Activated CD8-positive, alpha-beta T cell treated with anti-CD3 and anti-CD28 coated beads, Interleukin-2, amount 10 ng/mL, durations not matched to agents 7 days and 5 days (primary cell): Measurements from ENCODE around the gene ERC2. TPM values are rescaled to one million over a fixed set of nuclear protein-coding genes. Genes with fewer than 3 reads are reported as not detected.

Source experiments
- ATAC-seq: fragments of 150-1000 bp; cut with Tn5 transposase; one replicate; pipeline ENCODE4 v1.10.0; 2021; ENCODE audit warnings: moderate library complexity
- CTCF ChIA-PET: fragments of 350-600 bp; sonication (Branson Sonifier 250); formaldehyde crosslinking; loops from one replicate; lab custom pipeline; 2021; ENCODE audit warnings: antibody characterized with exemption; lab: Charles Lee
- POLR2A ChIA-PET: fragments of 350-600 bp; sonication (Branson Sonifier 250); formaldehyde crosslinking; loops from one replicate; lab custom pipeline; 2021; ENCODE audit warnings: antibody characterized with exemption; lab: Charles Lee
- DNase-seq: peaks from one replicate; pipeline ENCODE4 v3.0.0-alpha.2; 2020
- H3K27ac Mint-ChIP-seq: one replicate; pipeline ENCODE4 v1.8.0; 2021; ENCODE audit warnings: mild to moderate bottlenecking, mixed read lengths
- H3K27me3 Mint-ChIP-seq: one replicate; pipeline ENCODE4 v1.8.0; 2021; ENCODE audit warnings: low read depth, mixed read lengths
- H3K36me3 Mint-ChIP-seq: one replicate; pipeline ENCODE4 v1.8.0; 2021; ENCODE audit warnings: low read depth, mixed read lengths
- H3K4me1 Mint-ChIP-seq: one replicate; pipeline ENCODE4 v1.8.0; 2021; ENCODE audit warnings: low read depth, mixed read lengths
- H3K4me3 Mint-ChIP-seq: one replicate; pipeline ENCODE4 v1.8.0; 2021; ENCODE audit warnings: mild to moderate bottlenecking, mixed read lengths
- H3K9me3 Mint-ChIP-seq: one replicate; pipeline ENCODE4 v1.8.0; 2022; ENCODE audit warnings: mixed read lengths; ENCODE audit not compliant: insufficient read depth
- total RNA-seq, 2 experiments: library from RNA; stranded (reverse); gene quantifications; one replicate each; pipeline ENCODE4 v1.2.3, GENCODE V29; 2021

The ERC2 gene
- total RNA-seq, 2 experiments from 2014 or later = not detected

- no peaks in the 10 kb centered on the region for H3K36me3 Mint-ChIP-seq
- no peak overlapping the region for H3K4me3 Mint-ChIP-seq
- ATAC-seq = no peak
- CTCF ChIA-PET = no interaction called here
- no peaks in the 10 kb centered on the region for H3K27me3 Mint-ChIP-seq
- H3K9me3 Mint-ChIP-seq = no peaks in the 10 kb centered on the region
- H3K4me1 Mint-ChIP-seq = peaks cover 3% of the 10 kb centered on the region
- POLR2A ChIA-PET = no interaction called here
- DNase-seq = no peak
- no peak overlapping the region for H3K27ac Mint-ChIP-seq
Measured at GRCh38 chr3:55634345-55634744, 833.9 kb downstream of the ERC2 start.

- Mint-ChIP-seq H3K9me3 (no peaks in the 10 kb centered on the region), H3K27me3 (no peaks in the 10 kb centered on the region), H3K36me3 (no peaks in the 10 kb centered on the region), H3K27ac (no peak overlapping the region), H3K4me3 (no peak overlapping the region), H3K4me1 (no peaks in the 10 kb centered on the region)
- POLR2A ChIA-PET = no interaction called here
- CTCF ChIA-PET = no interaction called here
- DNase-seq = no peak
- no peak for ATAC-seq
Measured at GRCh38 chr3:55633333-55633732, 834.9 kb downstream of the ERC2 start.

GRCh38 chr3:55631766-55632331, 836.4 kb downstream of the ERC2 start:
- DNase-seq (no peak), ATAC-seq (no peak)
- no peaks in the 10 kb centered on the region for H3K36me3 Mint-ChIP-seq
- POLR2A ChIA-PET = no interaction called here
- no peak overlapping the region for H3K27ac Mint-ChIP-seq
- H3K9me3 Mint-ChIP-seq = no peaks in the 10 kb centered on the region
- H3K27me3 Mint-ChIP-seq = no peaks in the 10 kb centered on the region
- CTCF ChIA-PET = no interaction called here
- no peak overlapping the region for H3K4me3 Mint-ChIP-seq
- no peaks in the 10 kb centered on the region for H3K4me1 Mint-ChIP-seq

GRCh38 chr3:55630921-55631299, 837.4 kb downstream of the ERC2 start:
- no peaks in the 10 kb centered on the region for H3K27me3 Mint-ChIP-seq
- ATAC-seq = no peak
- POLR2A ChIA-PET = no interaction called here
- no peak overlapping the region for H3K4me3 Mint-ChIP-seq
- H3K36me3 Mint-ChIP-seq = no peaks in the 10 kb centered on the region
- no peaks in the 10 kb centered on the region for H3K4me1 Mint-ChIP-seq
- CTCF ChIA-PET = no interaction called here
- no peak for DNase-seq
- no peaks in the 10 kb centered on the region for H3K9me3 Mint-ChIP-seq
- H3K27ac Mint-ChIP-seq = no peak overlapping the region

GRCh38 chr3:55630280-55630920, 837.9 kb downstream of the ERC2 start:
- Mint-ChIP-seq H3K4me3 (no peak overlapping the region), H3K4me1 (no peaks in the 10 kb centered on the region), H3K9me3 (no peaks in the 10 kb centered on the region), H3K36me3 (no peaks in the 10 kb centered on the region), H3K27me3 (no peaks in the 10 kb centered on the region), H3K27ac (no peak overlapping the region)
- POLR2A ChIA-PET = no interaction called here
- CTCF ChIA-PET = no interaction called here
- ATAC-seq = no peak
- no peak for DNase-seq

GRCh38 chr3:55629432-55629831, 838.8 kb downstream of the ERC2 start:
- ChIA-PET POLR2A (no interaction called here), CTCF (no interaction called here)
- Mint-ChIP-seq H3K36me3 (no peaks in the 10 kb centered on the region), H3K9me3 (no peaks in the 10 kb centered on the region), H3K27me3 (no peaks in the 10 kb centered on the region), H3K27ac (no peak overlapping the region), H3K4me3 (no peak overlapping the region), H3K4me1 (no peaks in the 10 kb centered on the region)
- DNase-seq = no peak
- ATAC-seq = no peak

- H3K36me3 Mint-ChIP-seq = no peaks in the 10 kb centered on the region
- POLR2A ChIA-PET = no interaction called here
- H3K4me1 Mint-ChIP-seq = no peaks in the 10 kb centered on the region
- CTCF ChIA-PET = no interaction called here
- H3K27ac Mint-ChIP-seq = no peak overlapping the region
- ATAC-seq (no peak), DNase-seq (no peak)
- H3K4me3 Mint-ChIP-seq = no peak overlapping the region
- no peaks in the 10 kb centered on the region for H3K27me3 Mint-ChIP-seq
- peaks cover 3% of the 10 kb centered on the region for H3K9me3 Mint-ChIP-seq
Measured at GRCh38 chr3:55626279-55626665, 842.0 kb downstream of the ERC2 start.

- CTCF ChIA-PET = no interaction called here
- Mint-ChIP-seq H3K36me3 (no peaks in the 10 kb centered on the region), H3K27ac (no peak overlapping the region), H3K27me3 (no peaks in the 10 kb centered on the region), H3K9me3 (peaks cover 3% of the 10 kb centered on the region), H3K4me1 (no peaks in the 10 kb centered on the region), H3K4me3 (no peak overlapping the region)
- POLR2A ChIA-PET = no interaction called here
- DNase-seq (no peak), ATAC-seq (no peak)
Measured at GRCh38 chr3:55624238-55624637, 844.0 kb downstream of the ERC2 start.

GRCh38 chr3:55623786-55624185, 844.5 kb downstream of the ERC2 start:
- POLR2A ChIA-PET = no interaction called here
- Mint-ChIP-seq H3K36me3 (no peaks in the 10 kb centered on the region), H3K27me3 (no peaks in the 10 kb centered on the region), H3K27ac (no peak overlapping the region), H3K9me3 (peaks cover 3% of the 10 kb centered on the region), H3K4me3 (no peak overlapping the region), H3K4me1 (no peaks in the 10 kb centered on the region)
- ATAC-seq (no peak), DNase-seq (no peak)
- CTCF ChIA-PET = no interaction called here

GRCh38 chr3:55622733-55623132, 845.5 kb downstream of the ERC2 start:
- Mint-ChIP-seq H3K27ac (no peak overlapping the region), H3K36me3 (no peaks in the 10 kb centered on the region), H3K27me3 (no peaks in the 10 kb centered on the region), H3K4me3 (no peak overlapping the region), H3K9me3 (peaks cover 3% of the 10 kb centered on the region), H3K4me1 (no peaks in the 10 kb centered on the region)
- ChIA-PET POLR2A (no interaction called here), CTCF (no interaction called here)
- no peak for ATAC-seq
- DNase-seq = no peak

GRCh38 chr3:55622116-55622515, 846.2 kb downstream of the ERC2 start:
- Mint-ChIP-seq H3K27ac (no peak overlapping the region), H3K27me3 (no peaks in the 10 kb centered on the region), H3K4me1 (no peaks in the 10 kb centered on the region), H3K9me3 (peaks cover 3% of the 10 kb centered on the region), H3K4me3 (no peak overlapping the region), H3K36me3 (no peaks in the 10 kb centered on the region)
- DNase-seq = no peak
- no peak for ATAC-seq
- ChIA-PET CTCF (interaction anchor here (0.6 kb wide), 1 partner anchor 50 kb away, joined by 4 read pairs; no protein-coding TSS in a partner anchor), POLR2A (no interaction called here)

GRCh38 chr3:55621648-55622047, 846.6 kb downstream of the ERC2 start:
- Mint-ChIP-seq H3K27ac (no peak overlapping the region), H3K36me3 (no peaks in the 10 kb centered on the region)
- CTCF ChIA-PET = no interaction called here

GRCh38 chr3:55621026-55621422, 847.2 kb downstream of the ERC2 start:
- Mint-ChIP-seq H3K4me3 (no peak overlapping the region), H3K4me1 (no peaks in the 10 kb centered on the region), H3K27ac (no peak overlapping the region), H3K9me3 (peaks cover 3% of the 10 kb centered on the region), H3K27me3 (no peaks in the 10 kb centered on the region), H3K36me3 (no peaks in the 10 kb centered on the region)
- CTCF ChIA-PET = no interaction called here
- ATAC-seq = no peak
- no peak for DNase-seq
- POLR2A ChIA-PET = no interaction called here

More at GRCh38 chr3:55621648-55622047, 846.6 kb downstream of the ERC2 start:
- Mint-ChIP-seq H3K4me3 (no peak overlapping the region), H3K9me3 (peaks cover 3% of the 10 kb centered on the region), H3K4me1 (no peaks in the 10 kb centered on the region), H3K27me3 (no peaks in the 10 kb centered on the region)
- DNase-seq (no peak), ATAC-seq (no peak)
- POLR2A ChIA-PET = no interaction called here
